ENCODE data around the gene TUBA1C. TPM values are rescaled to one million over a fixed set of nuclear protein-coding genes. Genes with fewer than 3 reads are reported as not detected.

Gene TUBA1C
- polyA plus RNA-seq, 1 donor (not counting 4 experiments of a cell fraction or from before 2014, with no cell fraction given), result 1,922 TPM

DNA sequence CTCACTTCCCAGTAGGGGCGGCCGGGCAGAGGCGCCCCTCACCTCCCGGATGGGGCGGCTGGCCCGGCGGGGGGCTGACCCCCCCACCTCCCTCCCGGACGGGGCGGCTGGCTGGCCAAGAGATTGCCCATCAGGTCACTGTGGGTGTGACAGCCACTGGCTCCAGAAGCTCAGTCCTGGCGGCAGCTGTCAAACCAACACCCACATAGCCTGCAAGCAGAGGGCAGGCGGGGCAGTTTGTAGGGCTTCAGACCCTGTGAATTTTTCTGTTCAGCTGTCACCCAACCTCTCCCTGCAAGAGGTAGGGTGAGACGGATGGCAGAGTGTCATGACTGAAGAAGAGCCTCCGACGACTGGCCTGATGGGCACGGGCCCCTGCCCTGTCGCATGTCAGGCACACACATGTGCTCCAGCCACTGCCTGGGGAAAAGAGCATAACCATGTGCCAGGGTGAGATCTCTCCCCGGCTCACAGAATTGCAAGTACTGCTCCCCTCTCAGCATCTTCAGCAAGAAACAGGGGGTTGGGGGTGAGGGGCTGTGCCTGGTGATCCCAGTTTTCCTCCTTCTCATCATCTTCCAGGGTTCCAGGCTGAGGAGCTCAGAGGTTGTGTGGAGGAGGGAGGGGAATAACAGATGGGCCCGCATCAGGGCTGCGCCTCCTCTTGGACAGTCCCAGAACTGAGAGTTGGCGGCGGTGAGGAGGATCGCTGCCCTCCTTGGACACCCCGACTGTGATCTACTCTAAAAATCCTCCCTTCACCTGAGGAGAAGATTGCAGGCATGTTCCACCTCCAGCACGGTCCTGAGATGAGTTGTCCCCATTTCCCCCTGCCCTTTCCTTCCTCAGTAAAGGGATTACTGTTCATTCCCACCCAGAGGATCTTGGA, 18.9 kb downstream of the TUBA1C start:
- dilution Hi-C loops (cut with MboI; ENCODE audit: extremely low pct_ligation_motif_present, low sequenced_read_pairs), result no loop called here
- Histone ChIP-seq H4K20me1 (ENCODE audit: control insufficient read depth, extremely low read depth, insufficient read depth, low read length) (no peaks in the 10 kb centered on the region), H3K79me2 (ENCODE audit: control insufficient read depth, insufficient read depth, low read length) (no peaks in the 10 kb centered on the region), H3K27me3 (ENCODE audit: control insufficient read depth, extremely low read depth, insufficient read depth, low read length) (no peaks in the 10 kb centered on the region), H3K36me3 (ENCODE audit: control insufficient read depth in 2 of 2, extremely low read depth in 1 of 2, insufficient read depth in 2 of 2, low read length in 2 of 2) (no peaks in the 10 kb centered on the region), H3K4me2 (ENCODE audit: control insufficient read depth, extremely low read depth, insufficient read depth, low read depth, low read length) (no peak overlapping the region), H3K4me1 (ENCODE audit: control insufficient read depth, extremely low read depth, insufficient read depth, low read length) (peaks cover 8% of the 10 kb centered on the region), H3K9ac (ENCODE audit: control insufficient read depth, extremely low read depth, insufficient read depth, low read length) (no peak overlapping the region), H3K9me1 (ENCODE audit: control insufficient read depth, extremely low read depth, insufficient read depth, low read length) (no peaks in the 10 kb centered on the region), H3K4me3 (ENCODE audit: control insufficient read depth in 2 of 3, extremely low read depth in 1 of 3, insufficient read depth in 2 of 3, low read depth in 1 of 3, low read length in 3 of 3) (no peak overlapping the region), H3K9me3 (ENCODE audit: control insufficient read depth, low read depth, low read length) (no peaks in the 10 kb centered on the region), H2AFZ (ENCODE audit: control insufficient read depth, low read length) (no peak overlapping the region), H3K27ac (ENCODE audit: control insufficient read depth, insufficient read depth, low read length) (no peak overlapping the region)
- DNase-seq (ENCODE audit: low read depth, low spot score), result no peak
- TF ChIP-seq EZH2 (IDR thresholded peaks at IDR 0.05; ENCODE audit: low read length), result no peak
- TF ChIP-seq, protein P1, sequence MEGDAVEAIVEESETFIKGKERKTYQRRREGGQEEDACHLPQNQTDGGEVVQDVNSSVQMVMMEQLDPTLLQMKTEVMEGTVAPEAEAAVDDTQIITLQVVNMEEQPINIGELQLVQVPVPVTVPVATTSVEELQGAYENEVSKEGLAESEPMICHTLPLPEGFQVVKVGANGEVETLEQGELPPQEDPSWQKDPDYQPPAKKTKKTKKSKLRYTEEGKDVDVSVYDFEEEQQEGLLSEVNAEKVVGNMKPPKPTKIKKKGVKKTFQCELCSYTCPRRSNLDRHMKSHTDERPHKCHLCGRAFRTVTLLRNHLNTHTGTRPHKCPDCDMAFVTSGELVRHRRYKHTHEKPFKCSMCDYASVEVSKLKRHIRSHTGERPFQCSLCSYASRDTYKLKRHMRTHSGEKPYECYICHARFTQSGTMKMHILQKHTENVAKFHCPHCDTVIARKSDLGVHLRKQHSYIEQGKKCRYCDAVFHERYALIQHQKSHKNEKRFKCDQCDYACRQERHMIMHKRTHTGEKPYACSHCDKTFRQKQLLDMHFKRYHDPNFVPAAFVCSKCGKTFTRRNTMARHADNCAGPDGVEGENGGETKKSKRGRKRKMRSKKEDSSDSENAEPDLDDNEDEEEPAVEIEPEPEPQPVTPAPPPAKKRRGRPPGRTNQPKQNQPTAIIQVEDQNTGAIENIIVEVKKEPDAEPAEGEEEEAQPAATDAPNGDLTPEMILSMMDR (optimal IDR thresholded peaks at IDR 0.05 in 1 of 3, IDR thresholded peaks at IDR 0.05 in 1 of 3, conservative IDR thresholded peaks at IDR 0.05 in 1 of 3; ENCODE audit: extremely low read depth in 1 of 3, insufficient read depth in 2 of 3, low read length in 3 of 3), result peak; percentile 10 to 24 (median 15)
- no peak for FAIRE-seq

DNA sequence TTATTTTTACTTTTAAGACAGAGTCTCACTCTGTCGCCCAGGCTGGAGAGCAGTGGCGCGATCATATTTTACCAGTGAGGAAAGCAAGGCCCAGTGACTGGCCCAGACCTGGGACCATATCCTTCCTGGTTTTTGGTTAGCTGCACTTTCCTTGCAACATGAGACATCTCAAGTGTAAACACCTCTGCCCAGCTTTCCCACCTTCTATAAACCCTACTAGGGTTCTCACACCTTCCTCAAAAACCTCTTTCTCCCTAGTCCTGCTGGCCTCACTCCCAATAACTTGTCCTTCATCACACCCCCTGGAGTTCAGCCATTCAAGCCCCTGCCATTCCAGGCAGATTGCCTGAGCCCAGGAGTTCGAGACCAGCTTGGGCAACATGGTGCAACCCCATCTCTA, 19.8 kb downstream of the TUBA1C start:
- Histone ChIP-seq H2AFZ (ENCODE audit: control insufficient read depth, low read length) (no peak overlapping the region), H3K4me2 (ENCODE audit: control insufficient read depth, extremely low read depth, insufficient read depth, low read depth, low read length) (no peak overlapping the region), H3K9me1 (ENCODE audit: control insufficient read depth, extremely low read depth, insufficient read depth, low read length) (no peaks in the 10 kb centered on the region), H3K27ac (ENCODE audit: control insufficient read depth, insufficient read depth, low read length) (no peak overlapping the region), H3K27me3 (ENCODE audit: control insufficient read depth, extremely low read depth, insufficient read depth, low read length) (no peaks in the 10 kb centered on the region), H3K79me2 (ENCODE audit: control insufficient read depth, insufficient read depth, low read length) (no peaks in the 10 kb centered on the region), H3K9me3 (ENCODE audit: control insufficient read depth, low read depth, low read length) (no peaks in the 10 kb centered on the region), H3K4me3 (ENCODE audit: control insufficient read depth in 2 of 3, extremely low read depth in 1 of 3, insufficient read depth in 2 of 3, low read depth in 1 of 3, low read length in 3 of 3) (no peak overlapping the region), H3K9ac (ENCODE audit: control insufficient read depth, extremely low read depth, insufficient read depth, low read length) (no peak overlapping the region), H3K4me1 (ENCODE audit: control insufficient read depth, extremely low read depth, insufficient read depth, low read length) (peaks cover 12% of the 10 kb centered on the region), H4K20me1 (ENCODE audit: control insufficient read depth, extremely low read depth, insufficient read depth, low read length) (no peaks in the 10 kb centered on the region), H3K36me3 (ENCODE audit: control insufficient read depth in 2 of 2, extremely low read depth in 1 of 2, insufficient read depth in 2 of 2, low read length in 2 of 2) (no peaks in the 10 kb centered on the region)
- DNase-seq (ENCODE audit: low read depth, low spot score) (no peak), FAIRE-seq (no peak)
- TF ChIP-seq, protein P1 (optimal IDR thresholded peaks at IDR 0.05 in 1 of 3, IDR thresholded peaks at IDR 0.05 in 1 of 3, conservative IDR thresholded peaks at IDR 0.05 in 1 of 3; ENCODE audit: extremely low read depth in 1 of 3, insufficient read depth in 2 of 3, low read length in 3 of 3), result no peak
- TF ChIP-seq EZH2 (IDR thresholded peaks at IDR 0.05; ENCODE audit: low read length), result no peak
- dilution Hi-C loops (cut with MboI; ENCODE audit: extremely low pct_ligation_motif_present, low sequenced_read_pairs), result no loop called here
